GM15510 (cell line): Measurements from ENCODE around the gene OR5V1.

Experiments
- POLR2A ChIP-seq: IDR thresholded peaks from 3 replicates; pipeline ENCODE4 v1.6.1; 2011; ENCODE audit warnings: borderline replicate concordance; ENCODE audit not compliant: insufficient read length; ENCODE audit errors: extremely low read depth

The OR5V1 gene

DNA sequence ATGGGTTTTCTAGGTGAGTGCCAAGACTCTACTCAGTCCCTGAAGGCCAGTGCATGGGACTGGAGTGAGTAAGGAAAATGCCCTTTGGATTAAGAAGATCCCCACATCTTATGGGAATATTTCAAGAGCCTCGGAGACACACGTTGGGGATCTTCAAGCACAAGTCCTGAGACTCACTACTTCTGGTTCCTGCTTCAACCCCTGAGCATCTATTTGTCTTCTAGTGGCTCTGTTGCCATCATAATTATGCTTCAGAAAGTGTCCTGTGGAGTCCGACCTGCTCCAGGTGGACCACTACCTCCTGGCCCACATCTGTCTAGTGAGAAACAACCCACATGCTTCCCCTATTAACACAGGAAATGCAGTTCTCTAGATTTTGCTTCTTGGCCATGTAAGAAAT lies at the start of gene OR5V1:
Gene OR5V1 (minus strand): TSS at position 101 of the 400 bp plus-strand sequence. CDS start 12,670 bp downstream, outside the sequence.
- no peak for TF ChIP-seq POLR2A

DNA sequence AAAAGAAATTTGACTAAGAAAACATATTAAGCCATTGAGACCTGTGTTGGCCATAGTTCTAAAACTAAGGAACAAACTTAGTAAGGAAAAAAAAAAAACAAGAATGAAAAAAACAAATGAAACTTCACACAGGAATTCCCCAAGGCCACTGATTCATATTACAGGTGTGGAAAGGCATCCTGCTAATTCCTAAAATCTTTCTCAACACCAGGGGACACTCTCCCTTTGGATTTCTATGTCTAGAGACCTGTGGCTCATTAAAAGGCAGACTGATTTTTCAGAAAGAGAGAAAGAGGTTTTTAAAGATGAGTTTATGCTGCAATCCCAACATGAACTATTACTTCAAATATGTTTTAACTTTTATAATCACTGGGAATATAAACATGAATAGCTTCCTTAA lies 45.9 kb upstream of the OR5V1 start, which contains the start of gene OR12D1:
Gene OR12D1 (plus strand): TSS at position 341 of the 400 bp plus-strand sequence.
- TF ChIP-seq POLR2A, result no peak

GRCh38 chr6:29403801-29404200 lies 35.1 kb upstream of the OR5V1 start:
- TF ChIP-seq POLR2A, result no peak

DNA sequence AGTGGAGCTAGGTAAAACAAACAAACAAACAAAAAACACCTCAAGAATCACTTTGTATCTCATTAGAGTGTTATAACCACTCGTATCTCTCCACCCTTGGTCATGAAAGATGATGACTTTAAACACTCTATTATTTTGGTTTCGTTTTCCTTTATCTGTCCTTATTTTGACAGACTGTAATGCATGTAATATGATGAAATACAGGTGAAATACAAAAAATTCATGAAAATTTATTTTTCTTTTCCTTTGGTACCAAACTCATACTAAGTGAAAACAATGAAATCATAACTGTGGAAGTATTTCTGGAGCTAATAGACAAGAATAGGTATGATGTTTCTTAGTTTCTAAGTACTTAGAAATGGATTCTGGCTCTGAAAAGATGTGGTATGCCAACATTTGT lies 30.9 kb upstream of the OR5V1 start:
- no peak for TF ChIP-seq POLR2A

DNA sequence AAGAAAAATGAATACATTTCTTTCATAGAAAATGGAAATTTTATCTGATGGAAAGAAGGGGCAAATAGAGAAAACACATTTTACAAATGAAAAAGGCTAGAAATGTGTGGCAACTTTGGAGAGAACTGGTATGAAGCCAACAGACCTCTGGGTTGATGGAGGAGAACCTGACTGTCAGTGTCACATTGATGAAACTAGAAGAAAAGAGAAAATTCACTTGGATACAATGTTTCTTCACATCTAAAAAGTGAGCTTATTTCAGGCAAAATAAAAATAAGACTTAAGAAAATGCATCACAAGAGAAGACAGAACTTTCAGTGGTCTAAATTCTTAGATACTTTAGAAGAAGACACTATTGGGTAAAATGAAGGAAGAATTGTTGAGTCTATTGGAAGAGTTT lies 26.7 kb upstream of the OR5V1 start, which contains the start of gene OR12D2:
Gene OR12D2 (plus strand): TSS at position 301 of the 400 bp plus-strand sequence. CDS start 1,069 bp downstream, outside the sequence.
- TF ChIP-seq POLR2A, result no peak

- no peak for TF ChIP-seq POLR2A
Measured at GRCh38 chr6:29388533-29388932, 19.9 kb upstream of the OR5V1 start.

DNA sequence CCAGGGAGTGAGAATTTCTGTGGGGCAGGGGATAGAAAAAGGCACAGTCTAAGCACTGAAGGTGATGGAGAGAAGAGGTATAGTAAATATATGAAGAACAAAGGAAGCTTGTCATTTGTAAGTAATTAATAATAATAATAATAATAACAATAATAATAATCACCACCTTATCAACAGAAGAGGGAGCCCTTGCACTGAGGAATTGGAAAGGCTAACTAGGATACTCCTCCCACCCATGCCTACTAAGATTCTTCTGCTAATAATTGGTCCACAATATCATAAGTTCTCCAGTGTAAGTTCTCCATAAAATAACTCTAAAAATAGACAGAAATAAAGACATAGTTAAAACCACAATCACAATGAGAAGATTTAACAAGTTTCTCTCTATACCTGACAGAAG lies 7.3 kb upstream of the OR5V1 start:
- TF ChIP-seq POLR2A, result no peak

GRCh38 chr6:29375191-29375590 lies 6.5 kb upstream of the OR5V1 start, which contains the start of gene OR12D3:
Gene OR12D3 (minus strand): TSS chr6:29375291. CDS start chr6:29375287, 4 bp downstream.
- TF ChIP-seq POLR2A, result no peak

DNA sequence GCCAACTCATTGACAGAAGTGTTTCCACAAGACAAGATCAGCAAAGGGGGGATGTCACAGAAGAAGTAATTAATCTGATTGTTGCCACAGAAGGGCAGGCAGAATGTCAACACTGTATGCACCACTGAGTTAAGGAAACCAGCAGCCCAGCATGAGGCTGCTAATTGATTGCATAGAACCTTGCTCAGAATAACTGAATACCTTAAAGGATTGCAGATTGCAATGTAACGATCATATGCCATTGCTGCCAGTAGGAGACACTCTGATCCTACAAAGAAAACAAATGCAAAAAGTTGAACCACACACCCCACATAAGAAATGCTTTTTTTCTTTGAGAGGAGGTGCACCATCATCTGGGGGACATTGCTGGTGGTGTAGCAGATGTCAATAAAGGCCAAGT lies 13.1 kb downstream of the OR5V1 start:
- TF ChIP-seq POLR2A, result no peak

- TF ChIP-seq POLR2A, result no peak
Measured at GRCh38 chr6:29354980-29355379, 13.7 kb downstream of the OR5V1 start.

GRCh38 chr6:29345380-29345779 lies 23.3 kb downstream of the OR5V1 start:
- no peak for TF ChIP-seq POLR2A

GRCh38 chr6:29336269-29336668 lies 32.4 kb downstream of the OR5V1 start:
- no peak for TF ChIP-seq POLR2A

GRCh38 chr6:29332676-29333075 lies 36.0 kb downstream of the OR5V1 start:
- no peak for TF ChIP-seq POLR2A

GRCh38 chr6:29325777-29326176 lies 42.9 kb downstream of the OR5V1 start:
- no peak for TF ChIP-seq POLR2A

DNA sequence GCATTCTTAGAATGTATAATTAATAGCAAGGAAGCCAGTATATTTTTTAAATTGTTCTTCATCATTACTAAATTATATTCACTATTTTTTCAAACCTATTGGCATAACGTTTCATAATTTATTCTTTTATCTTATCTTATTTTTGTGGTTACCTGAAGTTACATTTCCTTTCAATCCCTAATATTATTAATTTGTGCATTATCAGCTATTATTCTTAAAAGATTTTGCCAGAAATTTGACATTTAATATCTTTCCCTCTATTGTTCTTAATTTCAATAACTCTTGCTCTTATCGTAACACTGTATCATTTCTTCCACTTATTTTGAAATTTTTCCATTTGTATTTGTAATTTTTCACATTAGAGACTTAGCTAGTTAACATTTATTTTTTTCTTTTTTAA lies 48.7 kb downstream of the OR5V1 start:
- no peak for TF ChIP-seq POLR2A
